LHCN-M2 (cell line): ENCODE data around the gene CCDC178. TPM values are rescaled to one million over a fixed set of nuclear protein-coding genes. Genes with fewer than 3 reads are reported as not detected.

ENCODE experiments used
- DNase-seq: peaks from one replicate; pipeline ENCODE4 v3.0.0-alpha.2; 2012; ENCODE audit warnings: low read depth
- total RNA-seq: library from RNA; depleted of rRNA; stranded (reverse); fragments of >200 nt; gene quantifications from 2 replicates; pipeline ENCODE4 v1.2.3, GENCODE V29; 2014

CCDC178 gene
- total RNA-seq, 1 experiment from 2014 or later = not detected

GRCh38 chr18:33123862-33124518 is 316.5 kb downstream of the CCDC178 start:
- DNase-seq = no peak

DNA sequence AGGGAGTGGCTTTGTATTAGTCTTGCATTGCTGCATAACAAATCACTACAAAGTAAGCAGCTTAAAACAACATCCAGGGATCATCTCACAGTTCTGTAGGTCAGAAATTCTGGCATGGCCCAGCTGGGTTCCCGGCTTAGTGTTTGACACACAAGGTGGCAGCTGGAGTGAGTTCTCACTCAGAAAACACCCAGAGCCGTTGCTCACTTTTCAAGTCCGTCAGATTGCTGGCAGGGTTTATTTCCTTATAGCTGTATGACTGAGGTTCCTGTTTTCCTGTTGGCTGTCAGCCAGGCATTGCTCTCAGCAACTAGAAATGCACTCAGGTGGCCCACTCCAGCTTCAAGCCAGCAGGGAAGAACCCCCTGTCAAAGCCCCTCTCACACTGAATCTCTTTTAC is 324.1 kb downstream of the CCDC178 start:
- no peak for DNase-seq

DNA sequence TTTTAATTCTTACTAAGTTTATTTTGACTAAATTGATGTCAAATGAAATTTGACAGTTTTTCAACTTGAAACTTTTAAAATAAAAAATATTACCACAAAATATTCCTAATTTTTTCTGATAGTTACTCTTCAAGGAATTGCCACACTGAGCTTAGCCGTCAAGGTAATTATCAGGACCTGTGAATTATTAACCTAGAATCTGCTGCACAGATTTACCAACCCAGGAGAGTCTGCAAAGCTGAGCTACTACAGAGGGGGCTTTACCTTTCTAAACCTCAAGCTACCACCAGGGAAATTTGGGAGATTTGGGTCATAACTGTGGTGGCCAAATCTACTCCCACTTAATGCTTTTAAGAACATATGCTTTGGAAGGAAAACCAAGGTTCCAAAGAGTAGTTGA is 324.6 kb downstream of the CCDC178 start:
- no peak for DNase-seq

DNA sequence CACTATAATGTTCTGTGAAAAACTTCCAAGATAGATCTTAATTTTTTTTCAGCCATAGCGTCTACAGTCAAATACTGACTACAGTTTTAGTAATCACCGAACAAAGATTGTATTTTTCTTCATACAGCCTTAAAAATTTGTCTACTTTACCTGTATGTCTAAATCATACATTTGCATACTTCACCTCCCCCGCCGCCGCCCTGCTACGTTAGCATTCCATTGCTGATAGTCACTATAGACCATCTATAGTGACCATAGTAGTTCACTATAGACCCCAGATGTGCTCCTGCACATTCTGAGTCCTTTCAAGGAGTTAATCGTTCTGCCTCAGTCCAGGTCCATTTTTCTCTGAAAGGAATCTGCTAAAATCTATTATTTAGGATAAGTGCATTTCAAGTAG is 325.0 kb downstream of the CCDC178 start:
- no peak for DNase-seq

- no peak for DNase-seq
These were observed 325.8 kb downstream of the CCDC178 start for GRCh38 chr18:33114749-33115148.

- DNase-seq = no peak
These were observed 327.1 kb downstream of the CCDC178 start for GRCh38 chr18:33113416-33113815.

DNA sequence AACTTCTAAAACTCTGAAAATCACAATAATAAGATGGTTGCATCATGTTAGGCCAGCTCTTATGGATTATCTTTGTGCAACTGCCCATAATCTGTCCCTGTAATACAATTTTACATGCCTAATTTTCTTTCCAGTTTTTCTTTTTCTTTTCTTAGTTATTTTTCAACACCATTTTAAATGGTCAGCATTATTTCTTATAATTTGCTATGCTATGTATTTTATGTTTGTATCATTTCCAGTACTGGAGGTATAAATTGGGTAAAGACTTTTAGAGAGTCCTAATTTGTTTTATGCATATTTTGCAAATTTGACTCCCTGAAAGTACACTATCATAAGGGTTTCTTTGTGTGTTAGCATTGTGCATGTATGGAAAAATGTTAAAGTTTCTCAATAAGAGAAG is 333.0 kb downstream of the CCDC178 start:
- DNase-seq = no peak

- DNase-seq = no peak
These were observed 339.2 kb downstream of the CCDC178 start for GRCh38 chr18:33101316-33101715.

- no peak for DNase-seq
These were observed 340.9 kb downstream of the CCDC178 start for GRCh38 chr18:33099626-33100025.

DNA sequence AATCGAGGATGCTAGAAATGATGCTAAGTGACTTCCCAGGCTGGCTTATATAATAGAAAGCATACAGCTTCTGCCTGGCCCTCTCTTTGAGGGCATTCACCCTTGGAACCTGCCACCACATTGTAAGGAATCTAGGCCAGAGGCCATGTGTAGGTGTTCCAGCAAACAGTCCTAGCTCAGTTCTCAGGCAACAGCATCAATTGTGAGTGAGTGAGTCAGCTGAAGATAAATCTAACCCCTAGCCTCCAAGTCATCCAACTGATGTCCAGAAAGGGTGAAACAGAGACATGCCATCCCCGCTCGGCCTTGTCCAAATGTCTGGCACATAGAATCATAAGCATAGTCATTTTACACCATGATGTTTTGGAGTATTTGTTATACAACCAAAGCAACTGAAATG is 343.4 kb downstream of the CCDC178 start:
- DNase-seq = no peak

DNA sequence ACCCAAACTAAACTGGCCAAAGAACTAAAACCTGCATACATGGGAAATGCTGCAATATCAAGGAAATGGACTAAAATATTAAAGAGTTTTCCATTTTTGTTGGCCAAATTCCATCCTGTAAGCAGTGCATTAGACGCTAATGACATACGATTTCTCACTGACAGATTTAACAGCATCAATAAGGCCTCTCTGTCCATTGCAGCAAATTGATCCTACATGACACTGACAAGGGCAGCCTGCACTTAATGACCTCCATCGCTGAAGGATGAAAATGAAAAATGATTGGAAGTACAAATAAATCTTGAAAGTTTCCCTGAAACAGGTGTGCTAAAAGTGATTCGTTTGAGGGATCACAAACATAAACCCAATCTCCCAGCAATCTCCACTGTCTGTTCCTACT is 350.1 kb downstream of the CCDC178 start:
- no peak for DNase-seq

- DNase-seq = no peak
These were observed 363.9 kb downstream of the CCDC178 start for GRCh38 chr18:33076601-33077000.

DNA sequence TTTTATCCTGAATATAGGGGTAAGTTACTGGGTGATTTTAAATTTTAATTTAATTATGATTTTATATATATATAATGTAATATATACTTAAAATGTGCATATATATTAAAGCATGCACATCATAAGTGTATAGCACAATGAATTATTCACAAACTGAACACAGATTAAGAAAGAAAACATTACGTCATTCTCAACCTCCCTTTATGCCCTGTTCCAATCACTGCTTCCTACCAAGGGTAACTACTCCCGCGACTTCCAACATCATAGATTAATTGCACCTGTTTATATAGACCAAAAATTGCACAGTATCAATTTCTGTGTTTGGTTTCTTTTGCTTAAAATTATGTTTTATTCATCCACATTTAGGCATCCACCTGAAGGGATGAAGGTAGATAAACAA is 366.4 kb downstream of the CCDC178 start:
- DNase-seq = no peak

DNA sequence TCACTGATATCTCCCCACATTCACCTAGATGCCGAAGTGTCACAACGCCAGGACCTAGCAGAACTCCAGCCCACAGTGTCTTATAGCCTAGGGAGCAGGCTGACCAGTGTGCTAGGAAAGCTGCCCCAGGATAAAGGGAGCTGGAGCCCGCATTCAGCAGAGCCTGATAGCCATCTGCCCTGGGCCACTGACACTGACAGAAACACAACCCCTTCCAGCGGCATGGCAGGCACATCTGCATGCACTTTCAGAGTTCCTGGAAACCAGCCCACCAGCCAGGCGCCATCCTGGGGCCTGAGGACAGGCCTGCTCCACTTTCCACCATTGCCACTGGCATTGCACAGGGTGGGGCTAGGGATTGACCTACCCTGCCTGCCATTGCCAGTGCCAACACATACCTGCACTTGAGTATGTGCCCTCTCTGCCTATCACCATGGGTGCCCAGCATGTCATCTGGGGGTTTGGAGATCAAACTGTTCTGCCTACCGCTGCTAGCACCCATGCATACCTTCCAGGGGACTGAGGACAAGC is 377.6 kb downstream of the CCDC178 start:
- DNase-seq = no peak

GRCh38 chr18:33052886-33053285 is 387.6 kb downstream of the CCDC178 start:
- DNase-seq = no peak

- DNase-seq = peak; percentile 52
These were observed 389.1 kb downstream of the CCDC178 start for GRCh38 chr18:33051407-33051806.

- no peak for DNase-seq
These were observed 400.3 kb downstream of the CCDC178 start for GRCh38 chr18:33040213-33040612.

- peak; percentile 79 for DNase-seq
These were observed 405.6 kb downstream of the CCDC178 start for GRCh38 chr18:33034945-33035344.

DNA sequence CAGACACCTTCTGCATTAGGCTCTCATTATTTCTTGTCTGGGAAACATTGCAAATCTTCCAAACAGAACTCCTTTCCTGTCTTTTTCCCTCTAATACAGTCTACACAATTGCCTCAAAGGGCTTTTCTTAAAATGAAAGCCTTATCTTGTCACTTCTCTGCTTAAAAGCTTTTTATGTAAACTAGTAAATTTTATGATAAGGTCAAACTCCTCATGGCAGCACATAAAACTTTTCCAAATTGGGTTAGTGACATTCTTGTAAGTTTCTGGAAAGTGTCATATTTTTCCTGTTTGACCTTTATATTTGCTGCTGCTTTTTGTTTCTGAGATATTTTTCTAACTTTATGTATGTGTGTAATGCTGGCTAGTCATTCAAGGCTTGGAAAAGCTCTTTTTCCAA is 406.3 kb downstream of the CCDC178 start:
- no peak for DNase-seq

- DNase-seq = no peak
These were observed 418.2 kb downstream of the CCDC178 start for GRCh38 chr18:33022370-33022769.

- DNase-seq = peak; percentile 9
These were observed 419.6 kb downstream of the CCDC178 start for GRCh38 chr18:33020877-33021276.

DNA sequence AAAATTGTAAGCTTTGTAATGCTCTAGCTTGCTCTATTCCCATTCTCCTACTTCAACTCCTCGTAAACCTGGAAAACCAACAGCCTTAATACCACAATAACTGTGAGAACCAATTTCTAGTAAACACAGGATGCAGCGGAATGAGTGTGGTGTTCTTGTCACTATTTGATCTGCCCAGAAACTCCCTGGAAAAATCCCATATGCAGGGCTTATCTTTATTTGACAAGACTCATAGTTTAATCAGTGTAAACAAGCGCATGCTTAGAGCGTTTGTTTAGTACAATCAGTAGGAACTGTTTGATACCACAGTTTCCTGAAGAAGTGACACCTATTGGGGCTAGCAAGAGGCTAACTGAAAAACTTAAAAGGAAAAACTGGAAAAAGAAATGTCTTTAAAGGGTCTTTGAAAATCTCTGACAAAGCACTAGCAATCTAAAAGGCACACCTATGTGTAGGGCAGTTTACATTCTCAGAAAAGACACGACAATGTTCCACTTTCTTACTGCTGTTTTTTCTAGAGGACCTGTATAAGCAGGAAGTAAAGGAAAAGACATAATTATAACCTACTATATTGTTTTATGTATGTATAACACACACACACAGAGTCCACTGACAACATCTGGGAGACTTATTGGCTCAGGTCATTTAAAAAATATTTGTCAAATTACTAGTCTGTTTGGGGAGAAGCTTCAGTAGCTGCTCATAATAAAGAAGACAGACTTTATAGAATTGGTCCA is 426.3 kb downstream of the CCDC178 start:
- DNase-seq = no peak

DNA sequence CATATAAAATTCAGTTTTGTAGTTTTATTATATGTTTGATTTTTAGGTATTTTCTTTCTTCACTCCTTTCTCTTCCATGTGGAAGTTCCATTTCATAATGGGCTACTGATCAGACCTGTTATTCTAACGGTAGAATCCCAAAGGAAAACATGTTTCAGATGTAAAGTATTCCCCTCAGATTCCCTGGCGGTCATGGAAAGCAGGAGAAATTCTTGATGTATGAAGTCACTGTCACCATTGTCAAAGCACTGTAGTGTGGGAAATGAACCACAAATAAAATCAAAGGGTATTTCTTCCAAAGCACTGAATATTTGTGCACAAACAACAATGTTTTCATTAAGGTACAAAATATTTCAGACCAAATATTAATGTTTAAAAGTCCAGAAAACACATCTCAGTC is 430.4 kb downstream of the CCDC178 start:
- peak; percentile 62 for DNase-seq
